ENCODE data around the gene GPR137. TPM values are rescaled to one million over a fixed set of nuclear protein-coding genes. Genes with fewer than 3 reads are reported as not detected.

The GPR137 gene
- total RNA-seq, 4 donors from 2014 or later = 6.4 to 35.2 (median 27.4) TPM

- WGBS, 2 donors (ENCODE audit: low coverage in 1 of 2) = 88% methylated on average over 33 of the region's 35 CpGs; no CpG with 5 or more reads in 1 of the 2 donors
- Histone ChIP-seq H3K4me1 (peaks cover 15 to 36% (median 22%) of the 10 kb centered on the region in 4 donors), H3K27ac (no peak overlapping the region), H3K27me3 (no peaks in the 10 kb centered on the region), H3K9me3 (no peaks in the 10 kb centered on the region), H3K36me3 (peaks cover 0 to 29% (median 0%) of the 10 kb centered on the region in 4 donors), H3K4me3 (no peak overlapping the region)
- TF ChIP-seq EP300 (IDR thresholded peaks at IDR 0.05; ENCODE audit: low read depth) = no peak
- TF ChIP-seq POLR2AphosphoS5 (IDR thresholded peaks at IDR 0.05) = no peak
- TF ChIP-seq POLR2A (IDR thresholded peaks at IDR 0.05) = no peak
- in situ Hi-C loops (cut with MboI; ENCODE audit: low pct_ligation_motif_present in 1 of 4, low pct_unique_long_range_greater_than_20kb in 1 of 4, low sequenced_read_pairs in 3 of 4) (no loop called here), intact Hi-C loops (cut with DNase I; ENCODE audit: low total_unique reads) (no loop called here)
- no peak for DNase-seq
These were observed 30.2 kb upstream of the GPR137 start for GRCh38 chr11:64255135-64256128.

DNA sequence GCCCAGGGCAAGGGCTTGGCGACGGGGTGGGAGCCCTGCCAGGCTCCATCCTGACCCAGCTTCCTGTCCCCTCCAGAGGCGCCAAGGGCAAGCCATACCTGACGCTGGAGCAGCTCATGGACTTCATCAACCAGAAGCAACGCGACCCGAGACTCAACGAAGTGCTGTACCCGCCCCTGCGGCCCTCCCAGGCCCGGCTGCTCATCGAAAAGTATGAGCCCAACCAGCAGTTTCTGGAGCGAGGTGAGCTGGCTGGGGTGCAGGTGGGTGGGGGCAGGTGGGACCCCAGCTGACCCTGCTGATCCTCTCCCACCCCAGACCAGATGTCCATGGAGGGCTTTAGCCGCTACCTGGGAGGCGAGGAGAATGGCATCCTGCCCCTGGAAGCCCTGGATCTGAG lies 29.3 kb upstream of the GPR137 start:
- peaks cover 10 to 29% (median 15%) of the 10 kb centered on the region in 4 donors for H3K4me1 ChIP-seq
- 94% methylated on average over 14 of the region's 15 CpGs; no CpG with 5 or more reads in 1 of the 2 donors for whole genome bisulfite sequencing, 2 donors (ENCODE audit: low coverage in 1 of 2)
- in situ Hi-C loops (cut with MboI; ENCODE audit: low pct_ligation_motif_present in 1 of 4, low pct_unique_long_range_greater_than_20kb in 1 of 4, low sequenced_read_pairs in 3 of 4) (no loop called here), intact Hi-C loops (cut with DNase I; ENCODE audit: low total_unique reads) (no loop called here)
- H3K36me3 ChIP-seq = peaks cover 0 to 29% (median 0%) of the 10 kb centered on the region in 4 donors
- no peaks in the 10 kb centered on the region for H3K27me3 ChIP-seq
- H3K9me3 ChIP-seq = no peaks in the 10 kb centered on the region
- TF ChIP-seq EP300 (IDR thresholded peaks at IDR 0.05; ENCODE audit: low read depth) (no peak), POLR2AphosphoS5 (IDR thresholded peaks at IDR 0.05) (no peak), POLR2A (IDR thresholded peaks at IDR 0.05) (no peak), CTCF (IDR thresholded peaks at IDR 0.05) (no peak)
- H3K4me3 ChIP-seq = no peak overlapping the region
- no peak for DNase-seq
- H3K27ac ChIP-seq = no peak overlapping the region

DNA sequence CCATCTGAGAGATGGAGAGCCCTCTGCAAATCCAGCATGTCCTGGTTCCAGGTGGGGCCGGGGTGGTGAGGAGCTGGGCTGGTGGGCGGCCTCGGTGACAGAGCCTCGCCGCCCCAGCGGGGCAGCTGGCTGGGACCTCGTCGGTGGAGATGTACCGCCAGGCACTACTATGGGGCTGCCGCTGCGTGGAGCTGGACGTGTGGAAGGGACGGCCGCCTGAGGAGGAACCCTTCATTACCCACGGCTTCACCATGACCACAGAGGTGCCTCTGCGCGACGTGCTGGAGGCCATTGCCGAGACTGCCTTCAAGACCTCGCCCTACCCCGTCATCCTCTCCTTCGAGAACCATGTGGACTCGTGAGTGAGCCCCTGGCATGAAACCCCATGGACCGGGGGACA lies 27.3 kb upstream of the GPR137 start:
- no peak overlapping the region for H3K4me3 ChIP-seq
- no peak for DNase-seq
- no peak overlapping the region for H3K27ac ChIP-seq
- H3K27me3 ChIP-seq = no peaks in the 10 kb centered on the region
- WGBS, 2 donors (ENCODE audit: low coverage in 1 of 2) = 82% methylated on average over 21 of the region's 24 CpGs; no CpG with 5 or more reads in 1 of the 2 donors
- TF ChIP-seq CTCF (IDR thresholded peaks at IDR 0.05) = no peak
- no peak for TF ChIP-seq POLR2AphosphoS5 (IDR thresholded peaks at IDR 0.05)
- no peak for TF ChIP-seq EP300 (IDR thresholded peaks at IDR 0.05; ENCODE audit: low read depth)
- no peak for TF ChIP-seq POLR2A (IDR thresholded peaks at IDR 0.05)
- intact Hi-C loops (cut with DNase I; ENCODE audit: low total_unique reads) (no loop called here), in situ Hi-C loops (cut with MboI; ENCODE audit: low pct_ligation_motif_present in 1 of 4, low pct_unique_long_range_greater_than_20kb in 1 of 4, low sequenced_read_pairs in 3 of 4) (no loop called here)
- H3K36me3 ChIP-seq = peaks cover 0 to 33% (median 0%) of the 10 kb centered on the region in 4 donors
- no peaks in the 10 kb centered on the region for H3K9me3 ChIP-seq
- peaks cover 0 to 11% (median 2%) of the 10 kb centered on the region in 4 donors for H3K4me1 ChIP-seq

DNA sequence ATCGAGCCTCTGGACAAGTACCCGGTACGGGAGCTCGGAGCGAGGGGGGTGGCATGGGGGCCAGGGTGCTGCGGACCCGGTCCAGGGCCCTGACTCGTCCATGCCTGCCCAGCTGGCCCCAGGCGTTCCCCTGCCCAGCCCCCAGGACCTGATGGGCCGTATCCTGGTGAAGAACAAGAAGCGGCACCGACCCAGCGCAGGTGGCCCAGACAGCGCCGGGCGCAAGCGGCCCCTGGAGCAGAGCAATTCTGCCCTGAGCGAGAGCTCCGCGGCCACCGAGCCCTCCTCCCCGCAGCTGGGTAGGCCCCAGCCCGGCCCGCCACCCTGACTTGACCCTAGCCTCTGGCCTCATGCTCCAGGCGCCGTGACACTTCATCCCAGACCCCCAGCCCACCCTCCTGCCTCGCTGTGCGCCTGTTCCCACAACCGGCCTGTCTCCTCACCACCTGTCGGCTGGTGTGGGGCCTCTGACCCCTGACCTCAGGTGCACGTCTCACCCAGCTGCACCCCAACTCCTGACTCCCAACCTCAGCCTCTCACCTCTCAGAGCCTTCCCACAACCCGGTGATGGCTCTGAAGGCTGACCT lies 26.6 kb upstream of the GPR137 start:
- no peaks in the 10 kb centered on the region for H3K27me3 ChIP-seq
- in situ Hi-C loops (cut with MboI; ENCODE audit: low pct_ligation_motif_present in 1 of 4, low pct_unique_long_range_greater_than_20kb in 1 of 4, low sequenced_read_pairs in 3 of 4) = no loop called here
- DNase-seq = no peak
- peaks cover 0 to 35% (median 0%) of the 10 kb centered on the region in 4 donors for H3K36me3 ChIP-seq
- no peak overlapping the region for H3K27ac ChIP-seq
- TF ChIP-seq EP300 (IDR thresholded peaks at IDR 0.05; ENCODE audit: low read depth) (no peak), POLR2A (IDR thresholded peaks at IDR 0.05) (no peak), POLR2AphosphoS5 (IDR thresholded peaks at IDR 0.05) (no peak), CTCF (IDR thresholded peaks at IDR 0.05) (no peak)
- intact Hi-C loops (cut with DNase I; ENCODE audit: low total_unique reads) = no loop called here
- peaks cover 0 to 4% (median 0%) of the 10 kb centered on the region in 4 donors for H3K4me1 ChIP-seq
- no peaks in the 10 kb centered on the region for H3K9me3 ChIP-seq
- WGBS, 2 donors (ENCODE audit: low coverage in 1 of 2) = 91% methylated on average over 31 of the region's 32 CpGs; no CpG with 5 or more reads in 1 of the 2 donors
- no peak overlapping the region for H3K4me3 ChIP-seq

Data from transverse colon (tissue), 4 donors.